Measurements from ENCODE around the gene ZNF429. TPM values are rescaled to one million over a fixed set of nuclear protein-coding genes. Genes with fewer than 3 reads are reported as not detected.

The ZNF429 gene
- total and polyA plus RNA-seq, 12 donors = 3.8 to 12.2 (median 8.4) TPM

DNA sequence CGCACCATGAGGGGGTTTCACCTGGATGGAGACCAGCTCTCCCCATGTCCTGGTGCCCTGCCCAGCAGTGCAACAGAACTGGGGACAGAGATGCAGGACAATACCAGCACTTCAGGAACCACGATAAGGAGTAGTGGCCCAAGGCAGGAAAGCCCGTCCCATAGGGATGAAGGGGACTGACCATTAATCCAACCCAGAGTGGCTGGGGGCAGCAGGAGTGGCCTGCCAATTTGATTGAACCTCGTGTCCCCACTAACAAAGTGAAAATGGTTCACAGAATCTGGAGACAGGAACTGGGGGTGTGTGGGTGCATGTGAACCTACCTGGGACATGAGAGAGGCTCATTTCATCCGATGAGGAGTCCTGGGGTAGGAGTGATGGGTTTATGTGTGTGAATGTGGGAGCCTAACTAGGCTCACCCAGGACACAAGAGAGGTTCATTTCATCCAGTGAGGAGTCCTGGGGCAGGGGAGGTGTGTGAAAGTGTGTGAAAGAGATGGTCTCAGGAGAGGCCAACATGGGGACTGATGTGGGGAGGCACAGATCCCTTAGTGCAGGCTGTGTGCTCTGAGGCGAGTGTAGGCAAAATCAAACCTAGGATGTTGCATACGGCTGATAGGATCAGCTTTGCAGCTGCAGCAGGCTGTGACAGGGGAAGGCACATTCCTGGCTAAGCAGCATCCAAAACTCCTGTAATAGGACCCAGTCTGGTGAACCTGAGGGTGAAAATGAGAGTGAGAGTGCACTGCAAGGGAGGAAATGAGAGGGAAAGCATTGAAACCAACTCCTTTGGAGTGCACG, 98.2 kb downstream of the ZNF429 start:
- no peak for TF ChIP-seq CTCF (IDR thresholded peaks at IDR 0.05)
- WGBS, 2 donors = 56 to 61% methylated on average over 8 of the region's 8 CpGs
- Histone ChIP-seq H3K27ac (peak overlapping the region; percentile 70 to 92 (median 82)), H3K4me3 (peak overlapping the region in 8 of 10 donors; percentile 34 to 60 (median 54)), H3K9me3 (no peaks in the 10 kb centered on the region), H3K36me3 (no peaks in the 10 kb centered on the region), H3K4me1 (peaks cover 6 to 34% (median 23%) of the 10 kb centered on the region in 9 donors), H3K27me3 (no peaks in the 10 kb centered on the region)
- ATAC-seq (peak in 5 of 8 donors; percentile 38 to 55 (median 45)), DNase-seq (no peak)
- intact Hi-C loops (cut with DNase I) = loop anchor here in 1 of 10 donors (10.0 kb wide), 2 partner anchors 91 to 99 kb away; partner anchors contain the start of gene ZNF429

DNA sequence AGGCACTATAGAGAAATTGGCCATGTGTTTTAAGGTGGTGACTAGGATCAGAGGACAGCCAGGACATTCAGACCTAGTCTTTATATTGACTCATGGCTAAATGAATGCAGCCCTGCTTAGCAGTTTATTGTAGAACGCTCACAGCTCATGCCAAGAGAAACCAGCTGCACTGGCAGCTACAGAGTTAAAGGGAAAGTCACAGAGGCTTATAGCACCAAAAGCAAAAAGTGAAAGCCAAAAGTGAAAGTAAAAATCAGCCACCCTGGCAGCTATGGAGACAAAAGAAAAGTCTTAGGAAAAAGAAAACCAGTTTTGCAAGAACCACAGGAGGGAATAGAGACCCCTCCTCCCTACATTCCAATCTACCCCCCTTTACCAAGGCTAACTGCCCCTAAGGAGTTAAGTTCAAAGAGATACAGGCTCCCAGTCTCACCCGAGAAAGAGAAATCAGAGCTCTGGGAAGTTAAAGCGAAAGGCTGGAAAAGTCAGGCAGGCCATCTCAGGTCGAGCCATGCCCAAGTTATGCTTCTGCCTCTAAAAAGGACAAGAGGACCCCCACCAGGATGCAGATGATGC, 99.0 kb downstream of the ZNF429 start:
- Histone ChIP-seq H3K36me3 (no peaks in the 10 kb centered on the region), H3K27me3 (no peaks in the 10 kb centered on the region), H3K4me3 (peak overlapping the region; percentile 25 to 60 (median 49)), H3K27ac (peak overlapping the region; percentile 62 to 92 (median 80)), H3K9me3 (no peaks in the 10 kb centered on the region), H3K4me1 (peaks cover 6 to 34% (median 23%) of the 10 kb centered on the region in 9 donors)
- DNase-seq (peak in 1 of 2 donors; percentile 14), ATAC-seq (peak; percentile 26 to 65 (median 48))
- intact Hi-C loops (cut with DNase I) = loop anchor here in 1 of 10 donors (10.0 kb wide), 2 partner anchors 90 to 100 kb away; partner anchors contain the start of gene ZNF429
- no peak for TF ChIP-seq CTCF (IDR thresholded peaks at IDR 0.05)
- 0 to 3% methylated on average over 4 of the region's 4 CpGs for WGBS, 2 donors

Other genes with a start within 250 kb of the ZNF429 start
- gene ZNF708, start 176.2 kb upstream of the ZNF429 start, total RNA-seq = 1 to 10 TPM; 4.1 to 5.7 (median 4.9) TPM
- 1 to 10 TPM; 1.8 to 6.2 TPM for gene ZNF708, start 176.2 kb upstream of the ZNF429 start, polyA plus RNA-seq
- gene ZNF738, start 146.6 kb upstream of the ZNF429 start, total RNA-seq = 1 to 10 TPM in 9 of 10 donors, under 1 TPM in 1; 0.93 to 4.4 (median 2.3) TPM
- 1 to 10 TPM; 1.7 to 4.1 TPM for gene ZNF738, start 146.6 kb upstream of the ZNF429 start, polyA plus RNA-seq
- gene ZNF493, start 108.5 kb upstream of the ZNF429 start, total RNA-seq = 10 to 100 TPM in 7 of 10 donors, 1 to 10 TPM in 3; 8.2 to 13.9 (median 10.5) TPM
- 10 to 100 TPM in 1 of 2 donors, 1 to 10 TPM in 1; 1.7 to 19.2 TPM for gene ZNF493, start 108.5 kb upstream of the ZNF429 start, polyA plus RNA-seq